ENCODE results near the gene DHRS13. TPM values are rescaled to one million over a fixed set of nuclear protein-coding genes. Genes with fewer than 3 reads are reported as not detected.

DHRS13 gene
- total and polyA plus RNA-seq, 7 donors: 2.1 to 15.0 (median 3.9) TPM

DNA sequence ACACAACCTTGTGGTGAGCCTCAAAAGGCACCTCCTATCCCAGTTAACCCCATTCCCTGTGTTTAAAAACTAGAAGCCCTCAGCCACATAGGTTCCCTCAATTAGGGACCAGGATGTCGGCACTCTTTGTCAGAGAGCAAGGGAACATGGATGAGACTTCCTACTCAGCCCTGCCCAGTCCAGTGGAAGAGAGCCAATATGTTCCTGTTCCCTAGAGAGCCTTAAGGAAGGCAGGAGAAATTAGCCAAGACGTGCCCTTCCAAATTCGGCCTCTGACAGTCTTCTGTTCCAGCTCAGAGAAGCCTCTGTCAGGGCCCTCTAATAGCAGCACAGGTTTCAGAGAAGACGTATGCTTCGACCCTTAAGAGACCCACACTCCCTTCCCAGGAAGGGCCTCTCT lies 14.6 kb upstream of the DHRS13 start:
- intact Hi-C loops (cut with DNase I): loop anchor here (5.0 kb wide), 1 partner anchor 155 kb away; no protein-coding TSS in a partner anchor
- TF ChIP-seq EP300 (IDR thresholded peaks at IDR 0.05) (no peak), POLR2AphosphoS5 (IDR thresholded peaks at IDR 0.05) (no peak), POLR2A (IDR thresholded peaks at IDR 0.05) (no peak)
- TF ChIP-seq, protein P1, sequence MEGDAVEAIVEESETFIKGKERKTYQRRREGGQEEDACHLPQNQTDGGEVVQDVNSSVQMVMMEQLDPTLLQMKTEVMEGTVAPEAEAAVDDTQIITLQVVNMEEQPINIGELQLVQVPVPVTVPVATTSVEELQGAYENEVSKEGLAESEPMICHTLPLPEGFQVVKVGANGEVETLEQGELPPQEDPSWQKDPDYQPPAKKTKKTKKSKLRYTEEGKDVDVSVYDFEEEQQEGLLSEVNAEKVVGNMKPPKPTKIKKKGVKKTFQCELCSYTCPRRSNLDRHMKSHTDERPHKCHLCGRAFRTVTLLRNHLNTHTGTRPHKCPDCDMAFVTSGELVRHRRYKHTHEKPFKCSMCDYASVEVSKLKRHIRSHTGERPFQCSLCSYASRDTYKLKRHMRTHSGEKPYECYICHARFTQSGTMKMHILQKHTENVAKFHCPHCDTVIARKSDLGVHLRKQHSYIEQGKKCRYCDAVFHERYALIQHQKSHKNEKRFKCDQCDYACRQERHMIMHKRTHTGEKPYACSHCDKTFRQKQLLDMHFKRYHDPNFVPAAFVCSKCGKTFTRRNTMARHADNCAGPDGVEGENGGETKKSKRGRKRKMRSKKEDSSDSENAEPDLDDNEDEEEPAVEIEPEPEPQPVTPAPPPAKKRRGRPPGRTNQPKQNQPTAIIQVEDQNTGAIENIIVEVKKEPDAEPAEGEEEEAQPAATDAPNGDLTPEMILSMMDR (IDR thresholded peaks at IDR 0.05): no peak
- peaks cover 56 to 100% (median 77%) of the 10 kb centered on the region in 4 donors for H3K36me3 ChIP-seq
- no peaks in the 10 kb centered on the region for H3K9me3 ChIP-seq
- no peak overlapping the region for H3K27ac ChIP-seq
- no peaks in the 10 kb centered on the region for H3K27me3 ChIP-seq
- H3K4me3 ChIP-seq: no peak overlapping the region
- WGBS, 2 donors: 85% methylated on average over 5 of the region's 5 CpGs
- DNase-seq: no peak
- no peaks in the 10 kb centered on the region for H3K4me1 ChIP-seq

DNA sequence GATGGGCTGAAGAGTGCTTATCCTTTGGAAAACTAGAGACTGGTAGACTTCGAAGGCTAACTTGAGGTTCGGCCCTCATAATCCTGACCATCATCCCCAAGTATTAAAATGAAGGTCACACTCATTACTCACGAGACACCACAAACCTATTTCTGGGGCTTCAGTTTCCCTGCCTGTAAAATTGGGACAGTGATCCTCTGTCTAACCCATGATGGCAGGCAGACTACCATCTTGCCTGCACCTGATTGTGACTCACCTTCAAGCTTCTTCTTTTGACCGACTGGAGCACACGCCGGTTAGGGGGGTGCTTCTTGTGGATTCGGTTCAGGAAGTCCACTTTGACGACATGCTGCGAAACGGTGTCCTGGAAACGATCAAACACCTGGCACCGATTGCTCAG lies 14.2 kb upstream of the DHRS13 start:
- Histone ChIP-seq H3K4me1 (no peaks in the 10 kb centered on the region), H3K4me3 (no peak overlapping the region), H3K36me3 (peaks cover 61 to 100% (median 82%) of the 10 kb centered on the region in 4 donors), H3K9me3 (no peaks in the 10 kb centered on the region), H3K27ac (no peak overlapping the region), H3K27me3 (no peaks in the 10 kb centered on the region)
- 82 to 91% methylated on average over 12 of the region's 12 CpGs for WGBS, 2 donors
- no peak for TF ChIP-seq POLR2A (IDR thresholded peaks at IDR 0.05)
- TF ChIP-seq POLR2AphosphoS5 (IDR thresholded peaks at IDR 0.05): no peak
- TF ChIP-seq EP300 (IDR thresholded peaks at IDR 0.05): no peak
- TF ChIP-seq, protein P1 (IDR thresholded peaks at IDR 0.05): no peak
- DNase-seq: no peak
- intact Hi-C loops (cut with DNase I): loop anchor here (5.0 kb wide), 1 partner anchor 155 kb away; no protein-coding TSS in a partner anchor

DNA sequence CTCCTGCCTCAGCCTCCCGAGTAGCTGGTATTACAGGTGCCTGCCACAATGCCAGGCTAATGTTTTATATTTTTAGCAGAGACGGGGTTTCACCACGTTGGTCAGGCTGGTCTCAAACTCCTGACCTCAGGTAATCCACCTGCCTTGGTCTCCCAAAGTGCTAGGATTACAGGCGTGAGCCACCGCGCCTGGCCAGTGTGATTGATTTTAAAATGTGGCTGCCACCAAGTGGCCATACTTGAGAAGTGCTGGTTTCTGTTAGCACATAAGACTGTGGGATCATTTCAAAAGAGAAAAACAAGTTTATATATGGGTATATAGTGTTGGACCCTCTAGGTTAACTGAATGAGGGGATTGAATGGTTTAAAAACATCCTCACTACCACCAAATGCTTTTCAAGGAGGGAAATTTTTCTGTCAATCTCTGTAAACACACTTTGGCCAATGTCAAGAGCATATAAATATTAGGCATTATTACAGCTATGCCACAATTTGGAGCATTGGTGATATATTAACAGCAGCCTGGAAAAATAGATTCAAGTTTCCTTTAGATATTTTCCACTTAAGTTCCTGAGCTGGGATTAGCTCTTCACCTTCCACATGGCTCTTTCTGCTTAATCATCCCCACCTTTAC lies 13.5 kb upstream of the DHRS13 start:
- intact Hi-C loops (cut with DNase I): loop anchor here (5.0 kb wide), 1 partner anchor 154 kb away; no protein-coding TSS in a partner anchor
- DNase-seq: no peak
- Histone ChIP-seq H3K9me3 (no peaks in the 10 kb centered on the region), H3K4me3 (no peak overlapping the region), H3K27me3 (no peaks in the 10 kb centered on the region), H3K4me1 (no peaks in the 10 kb centered on the region), H3K27ac (no peak overlapping the region), H3K36me3 (peaks cover 62 to 100% (median 86%) of the 10 kb centered on the region in 4 donors)
- TF ChIP-seq, protein P1 (IDR thresholded peaks at IDR 0.05): peak; percentile 11 to 62 (median 62)
- no peak for TF ChIP-seq POLR2A (IDR thresholded peaks at IDR 0.05)
- WGBS, 2 donors: 29 to 53% methylated on average over 6 of the region's 6 CpGs

DNA sequence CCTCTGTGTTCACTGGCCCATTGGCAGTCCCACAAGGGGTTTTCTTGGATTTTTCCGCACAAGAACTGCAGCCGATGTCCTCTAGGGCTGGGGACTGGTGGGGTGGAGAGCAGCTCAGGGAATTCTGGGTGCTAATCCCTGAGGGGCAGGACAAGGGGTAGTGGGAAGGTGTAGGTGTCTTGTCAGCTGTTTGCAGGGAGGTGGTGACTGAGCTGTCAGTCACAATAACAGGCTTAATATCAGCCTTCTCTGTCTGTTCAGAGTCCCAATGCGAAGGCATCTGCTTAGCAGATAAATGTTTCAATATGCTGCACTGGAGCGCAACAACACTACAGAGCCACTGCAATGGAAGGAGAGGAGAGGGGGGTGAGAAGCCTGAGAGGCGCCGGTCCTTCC lies 10.1 kb upstream of the DHRS13 start:
- intact Hi-C loops (cut with DNase I): no loop called here
- H3K4me1 ChIP-seq: peaks cover 0 to 16% (median 16%) of the 10 kb centered on the region in 4 donors
- H3K9me3 ChIP-seq: no peaks in the 10 kb centered on the region
- no peak overlapping the region for H3K27ac ChIP-seq
- H3K4me3 ChIP-seq: no peak overlapping the region
- H3K36me3 ChIP-seq: peaks cover 65 to 90% (median 84%) of the 10 kb centered on the region in 4 donors
- no peaks in the 10 kb centered on the region for H3K27me3 ChIP-seq
- TF ChIP-seq POLR2AphosphoS5 (IDR thresholded peaks at IDR 0.05) (no peak), EP300 (IDR thresholded peaks at IDR 0.05) (no peak), POLR2A (IDR thresholded peaks at IDR 0.05) (no peak)
- TF ChIP-seq, protein P1 (IDR thresholded peaks at IDR 0.05): no peak
- 93 to 95% methylated on average over 6 of the region's 6 CpGs for WGBS, 2 donors
- DNase-seq: no peak

All from sigmoid colon (tissue), 7 donors.